Thyroid gland (tissue), 4 donors: ENCODE results near the gene RRP12. TPM values are rescaled to one million over a fixed set of nuclear protein-coding genes. Genes with fewer than 3 reads are reported as not detected.
A peak's percentile ranks its signal among the peaks of the same experiment; 100 is the strongest.

Experiments
- DNase-seq, 2 donors: peaks; one replicate each; pipeline ENCODE4 v3.0.0-alpha.2; 2019
- H3K27ac ChIP-seq, 3 donors: fragments of 200-600 bp; sonication (generic); 1 replicate in 2 of 3; 2 replicates in 1 of 3; pipeline ENCODE4 v1.5.1; 2016 to 2019; ENCODE audit warnings: mild to moderate bottlenecking in 1 of 3, moderate library complexity in 1 of 3
- H3K27me3 ChIP-seq: fragments of 200-600 bp; sonication (generic); one replicate; pipeline ENCODE4 v1.5.1; 2019
- H3K36me3 ChIP-seq, 2 donors: fragments of 200-600 bp; sonication (generic); one replicate each; pipeline ENCODE4 v1.5.1; 2016 to 2019
- H3K4me1 ChIP-seq, 2 donors: fragments of 200-600 bp; sonication (generic); one replicate each; pipeline ENCODE4 v1.5.1; 2017 to 2019
- H3K4me3 ChIP-seq, 3 donors: fragments of 200-600 bp; sonication (generic); replicated peaks in 1 of 3; 1 replicate in 2 of 3; 2 replicates in 1 of 3; pipeline ENCODE4 v1.5.1; 2016; ENCODE audit warnings: mild to moderate bottlenecking in 1 of 3
- H3K9me3 ChIP-seq: fragments of 200-600 bp; sonication (generic); one replicate; pipeline ENCODE4 v1.5.1; 2017
- CTCF ChIP-seq, 6 experiments: fragments of 200-600 bp in 3 of 6; fragments of 450-650 bp in 3 of 6; sonication (generic) in 3 of 6; IDR thresholded peaks; one replicate each; pipeline ENCODE4 v1.5.1; 2016 to 2019; ENCODE audit warnings: antibody characterized with exemption in 6 of 6, mild to moderate bottlenecking in 2 of 6, inconsistent platforms in 1 of 6, moderate library complexity in 1 of 6
- POLR2A ChIP-seq, 2 donors: fragments of 450-650 bp; IDR thresholded peaks; one replicate each; pipeline ENCODE4 v1.6.1; 2017; ENCODE audit warnings: antibody characterized with exemption in 2 of 2, mild to moderate bottlenecking in 2 of 2, moderate library complexity in 1 of 2
- WGBS, 2 donors: methylation state at CpG; one replicate each; pipeline ENCODE4 v1.1.5; 2017; 5-methylcytosine and 5-hydroxymethylcytosine counted together
- intact Hi-C: fragments of 100-400 bp; cut with DNase I; formaldehyde crosslinking; loops from one replicate; pipeline ENCODE4 v1.15.1; 2023
- total RNA-seq, 4 donors: library from RNA; depleted of rRNA; stranded (reverse); fragments of >200 nt; gene quantifications; one replicate each; pipeline ENCODE4 v1.2.3, GENCODE V29; 2016

RRP12 gene
- total RNA-seq, 4 donors from 2014 or later, result 8.3 to 27.4 (median 15.0) TPM

GRCh38 chr10:97404044-97404443 lies 2.9 kb upstream of the RRP12 start:
- Histone ChIP-seq H3K4me1 (peaks cover 11 to 17% of the 10 kb centered on the region in 2 donors), H3K27ac (no peak overlapping the region), H3K36me3 (no peaks in the 10 kb centered on the region), H3K27me3 (no peaks in the 10 kb centered on the region), H3K4me3 (no peak overlapping the region), H3K9me3 (no peaks in the 10 kb centered on the region)
- TF ChIP-seq CTCF (IDR thresholded peaks at IDR 0.05) (no peak), POLR2A (IDR thresholded peaks at IDR 0.05) (no peak)
- no peak for DNase-seq
- intact Hi-C loops, result no loop called here

- peak overlapping the region in 1 of 3 donors; percentile 5 for H3K27ac ChIP-seq
- no peaks in the 10 kb centered on the region for H3K27me3 ChIP-seq
- peaks cover 0 to 5% of the 10 kb centered on the region in 2 donors for H3K36me3 ChIP-seq
- H3K9me3 ChIP-seq, result no peaks in the 10 kb centered on the region
- DNase-seq, result no peak
- no peak for TF ChIP-seq CTCF (IDR thresholded peaks at IDR 0.05)
- TF ChIP-seq POLR2A (IDR thresholded peaks at IDR 0.05), result no peak
- H3K4me1 ChIP-seq, result peaks cover 9 to 11% of the 10 kb centered on the region in 2 donors
- H3K4me3 ChIP-seq, result peak overlapping the region in 1 of 3 donors; percentile 60
- 70 to 72% methylated on average over 13 of the region's 13 CpGs for WGBS, 2 donors
- intact Hi-C loops, result no loop called here
Observed at GRCh38 chr10:97401455-97401919, 347 bp upstream of the RRP12 start.

DNA sequence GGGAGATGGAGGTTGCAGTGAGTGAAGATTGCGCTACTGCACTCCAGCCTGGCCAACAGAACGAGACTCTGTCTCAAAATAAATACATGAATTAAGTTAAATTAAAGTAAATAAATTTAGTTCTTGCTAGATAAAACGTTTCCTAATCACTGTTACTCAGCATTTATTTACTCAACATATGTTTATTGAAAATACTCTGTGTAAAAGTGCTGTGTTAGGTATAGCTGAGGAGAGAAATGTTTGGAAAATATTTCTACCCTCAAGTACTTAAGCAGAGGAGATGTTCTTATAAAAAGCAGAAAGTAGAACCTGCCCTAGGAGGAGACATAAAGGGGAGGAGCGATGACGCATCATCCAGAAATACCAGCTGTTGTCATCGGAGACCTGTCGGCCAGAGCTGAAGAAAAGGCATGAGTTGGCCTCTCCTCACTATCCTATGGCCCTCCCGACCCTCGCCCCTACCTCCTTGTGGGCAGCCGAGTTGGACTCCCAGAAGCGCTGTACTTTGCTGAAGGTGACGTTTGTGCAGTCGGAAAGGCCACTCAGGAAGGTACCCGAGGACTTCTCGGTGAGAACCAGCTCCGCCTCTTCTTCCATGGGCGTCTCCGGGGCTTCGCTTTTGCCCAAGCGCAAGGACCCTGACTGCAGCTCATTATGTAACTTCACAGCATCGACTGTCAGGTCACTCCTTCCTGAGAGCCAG lies 1.1 kb downstream of the RRP12 start:
- Histone ChIP-seq H3K4me1 (peaks cover 9 to 11% of the 10 kb centered on the region in 2 donors), H3K36me3 (peaks cover 0 to 11% of the 10 kb centered on the region in 2 donors), H3K4me3 (no peak overlapping the region), H3K27me3 (no peaks in the 10 kb centered on the region), H3K27ac (no peak overlapping the region), H3K9me3 (no peaks in the 10 kb centered on the region)
- DNase-seq, result no peak
- 45 to 46% methylated on average over 16 to 19 of the region's 21 CpGs for WGBS, 2 donors
- TF ChIP-seq CTCF (IDR thresholded peaks at IDR 0.05), result no peak
- TF ChIP-seq POLR2A (IDR thresholded peaks at IDR 0.05), result no peak
- intact Hi-C loops, result no loop called here

- intact Hi-C loops, result no loop called here
- H3K4me1 ChIP-seq, result peaks cover 7 to 9% of the 10 kb centered on the region in 2 donors
- H3K27ac ChIP-seq, result no peak overlapping the region
- WGBS, 2 donors, result 77 to 84% methylated on average over 4 of the region's 4 CpGs
- H3K27me3 ChIP-seq, result no peaks in the 10 kb centered on the region
- no peaks in the 10 kb centered on the region for H3K9me3 ChIP-seq
- H3K36me3 ChIP-seq, result peaks cover 11 to 12% of the 10 kb centered on the region in 2 donors
- no peak for DNase-seq
- H3K4me3 ChIP-seq, result no peak overlapping the region
- TF ChIP-seq CTCF (IDR thresholded peaks at IDR 0.05), result no peak
- TF ChIP-seq POLR2A (IDR thresholded peaks at IDR 0.05), result no peak
Observed at GRCh38 chr10:97396056-97396455, 5.1 kb downstream of the RRP12 start.

GRCh38 chr10:97393034-97393573 lies 8.0 kb downstream of the RRP12 start:
- Histone ChIP-seq H3K27me3 (no peaks in the 10 kb centered on the region), H3K27ac (no peak overlapping the region), H3K9me3 (no peaks in the 10 kb centered on the region), H3K4me3 (no peak overlapping the region), H3K4me1 (no peaks in the 10 kb centered on the region), H3K36me3 (peaks cover 16 to 33% of the 10 kb centered on the region in 2 donors)
- WGBS, 2 donors, result 94 to 95% methylated on average over 8 of the region's 8 CpGs
- intact Hi-C loops, result no loop called here
- no peak for TF ChIP-seq POLR2A (IDR thresholded peaks at IDR 0.05)
- no peak for TF ChIP-seq CTCF (IDR thresholded peaks at IDR 0.05)
- no peak for DNase-seq
